ENCODE data around the gene EFNA1.

DNA sequence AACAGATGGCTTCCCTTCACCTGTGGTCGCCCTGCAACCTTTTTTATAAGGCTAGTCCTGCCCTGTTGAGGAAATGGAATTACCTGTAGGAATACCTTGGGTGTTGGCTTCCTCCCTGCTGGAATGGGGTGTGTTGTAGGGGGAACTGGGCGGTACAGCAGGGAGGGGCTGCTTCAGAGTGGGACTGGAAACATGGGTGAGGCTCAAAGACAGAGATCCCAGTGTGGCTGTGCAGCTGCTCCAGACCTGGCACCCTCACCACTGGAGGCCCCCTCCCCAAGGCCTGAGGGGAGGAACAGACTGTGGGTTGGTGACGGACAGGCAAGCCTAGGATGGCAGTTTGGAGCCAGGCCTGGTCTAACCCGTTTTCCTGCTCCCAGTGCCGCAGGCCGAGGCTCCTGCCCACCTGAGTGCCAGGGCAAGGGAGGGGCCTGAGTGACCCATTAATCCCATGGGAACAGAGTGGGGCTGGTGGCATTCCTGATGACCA lies 44.6 kb upstream of the EFNA1 start:
- TF ChIP-seq, protein P1, sequence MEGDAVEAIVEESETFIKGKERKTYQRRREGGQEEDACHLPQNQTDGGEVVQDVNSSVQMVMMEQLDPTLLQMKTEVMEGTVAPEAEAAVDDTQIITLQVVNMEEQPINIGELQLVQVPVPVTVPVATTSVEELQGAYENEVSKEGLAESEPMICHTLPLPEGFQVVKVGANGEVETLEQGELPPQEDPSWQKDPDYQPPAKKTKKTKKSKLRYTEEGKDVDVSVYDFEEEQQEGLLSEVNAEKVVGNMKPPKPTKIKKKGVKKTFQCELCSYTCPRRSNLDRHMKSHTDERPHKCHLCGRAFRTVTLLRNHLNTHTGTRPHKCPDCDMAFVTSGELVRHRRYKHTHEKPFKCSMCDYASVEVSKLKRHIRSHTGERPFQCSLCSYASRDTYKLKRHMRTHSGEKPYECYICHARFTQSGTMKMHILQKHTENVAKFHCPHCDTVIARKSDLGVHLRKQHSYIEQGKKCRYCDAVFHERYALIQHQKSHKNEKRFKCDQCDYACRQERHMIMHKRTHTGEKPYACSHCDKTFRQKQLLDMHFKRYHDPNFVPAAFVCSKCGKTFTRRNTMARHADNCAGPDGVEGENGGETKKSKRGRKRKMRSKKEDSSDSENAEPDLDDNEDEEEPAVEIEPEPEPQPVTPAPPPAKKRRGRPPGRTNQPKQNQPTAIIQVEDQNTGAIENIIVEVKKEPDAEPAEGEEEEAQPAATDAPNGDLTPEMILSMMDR (IDR thresholded peaks at IDR 0.05; ENCODE audit: low read depth, low read length, poor library complexity, severe bottlenecking) = no peak
- TF ChIP-seq EZH2phosphoT487 (IDR thresholded peaks at IDR 0.05; ENCODE audit: borderline replicate concordance, low read length) = no peak
